HepG2 (cell line): ENCODE results near the gene ELAVL2. TPM values are rescaled to one million over a fixed set of nuclear protein-coding genes. Genes with fewer than 3 reads are reported as not detected.

Experiments used
- ATAC-seq: fragments of 200-7000 bp; cut with Tn5 transposase; 3 replicates; pipeline ENCODE4 v1.9.1; 2020; ENCODE audit warnings: mild to moderate bottlenecking, moderate library complexity
- BruUV-seq: library from RNA; stranded (reverse); fragments of 400-500 nt; replicated peaks from 2 replicates; lab custom pipeline; 2021; lab: Mats Ljungman, UMichigan
- CTCF ChIA-PET: fragments of 300-600 bp; formaldehyde crosslinking; extraction: SDS; loops from one replicate; lab custom pipeline; 2021; ENCODE audit warnings: low total read pairs, inconsistent platforms, low intra/inter-chr PET ratio; lab: Yijun Ruan, JAX
- POLR2A ChIA-PET: fragments of 350-600 bp; sonication (Branson Sonifier 250); formaldehyde crosslinking; loops from one replicate; lab custom pipeline; 2020; ENCODE audit warnings: antibody characterized with exemption, inconsistent platforms; lab: Yijun Ruan, JAX
- DNase-seq: peaks from one replicate; pipeline ENCODE4 v3.0.0-alpha.2; 2015; ENCODE audit warnings: low spot score
- FAIRE-seq: peaks from 3 replicates; lab custom pipeline; 2011; peaks lifted over from hg19 to GRCh38; lab: Jason Lieb, UNC
- H2AFZ ChIP-seq: one replicate; pipeline ENCODE4 v1.6.1; 2011; ENCODE audit warnings: low read length, inconsistent platforms
- H3K27ac ChIP-seq: fragments of 300-600 bp; 3 replicates; pipeline ENCODE4 v1.8.0; 2011; ENCODE audit warnings: mixed run types, mild to moderate bottlenecking, mixed read lengths, low read length, inconsistent platforms; ENCODE audit not compliant: insufficient read depth; ENCODE audit errors: extremely low read length
- H3K27me3 ChIP-seq, 2 experiments: fragments of 200-600 bp in 1 of 2; 2 replicates in 1 of 2; 3 replicates in 1 of 2; pipeline versions ENCODE4 v1.6.0 to v1.8.0; 2011; ENCODE audit warnings: low read length in 2 of 2, mild to moderate bottlenecking in 2 of 2, moderate library complexity in 2 of 2, inconsistent platforms in 1 of 2; ENCODE audit not compliant: insufficient read depth in 2 of 2, control insufficient read depth in 1 of 2
- H3K36me3 ChIP-seq, 2 experiments: fragments of 200-600 bp in 1 of 2; replicated peaks in 1 of 2; 2 replicates in 1 of 2; 3 replicates in 1 of 2; pipeline versions ENCODE4 v1.5.1 to v1.8.0; 2011; ENCODE audit warnings: low read length in 2 of 2, inconsistent platforms in 1 of 2; ENCODE audit not compliant: insufficient read depth in 2 of 2, control insufficient read depth in 1 of 2
- H3K4me1 ChIP-seq: 2 replicates; pipeline ENCODE4 v1.5.1; 2012; ENCODE audit warnings: low read length, inconsistent platforms; ENCODE audit not compliant: insufficient read depth
- H3K4me2 ChIP-seq: 2 replicates; pipeline ENCODE4 v1.6.0; 2011; ENCODE audit warnings: low read depth, low read length, inconsistent platforms
- H3K4me3 ChIP-seq, 3 experiments: fragments of 200-600 bp in 1 of 3; sonication (generic), shearing (Covaris generic) in 1 of 3; replicated peaks in 1 of 3; 2 replicates each; pipeline ENCODE4 v1.5.1; 2011 to 2016; ENCODE audit warnings: low read length in 3 of 3, inconsistent platforms in 2 of 3, low read depth in 2 of 3, mild to moderate bottlenecking in 2 of 3, control low read depth in 1 of 3, mixed read lengths in 1 of 3; ENCODE audit not compliant: insufficient read depth in 1 of 3
- H3K79me2 ChIP-seq: one replicate; pipeline ENCODE4 v1.6.1; 2011; ENCODE audit warnings: low read length, inconsistent platforms; ENCODE audit not compliant: insufficient read depth
- H3K9ac ChIP-seq: 2 replicates; pipeline ENCODE4 v1.6.0; 2011; ENCODE audit warnings: mild to moderate bottlenecking, low read depth, low read length, inconsistent platforms; ENCODE audit not compliant: insufficient read depth
- H3K9me3 ChIP-seq: 2 replicates; pipeline ENCODE4 v1.5.1; 2012; ENCODE audit warnings: mild to moderate bottlenecking, low read length
- H4K20me1 ChIP-seq: 2 replicates; pipeline ENCODE4 v1.6.0; 2011; ENCODE audit warnings: inconsistent platforms, mild to moderate bottlenecking, low read length, moderate library complexity; ENCODE audit not compliant: insufficient read depth
- IRF2 ChIP-seq: IDR thresholded peaks from 2 replicates; pipeline ENCODE4 v1.6.1; 2018; ENCODE audit warnings: missing genetic modification reagents, missing compliant biosample characterization
- KLF16 ChIP-seq, 2 experiments: sonication (generic) in 1 of 2; formaldehyde crosslinking in 1 of 2; IDR thresholded peaks; 2 replicates each; pipeline versions ENCODE4 v1.6.1 to v1.8.0; 2016 to 2023; ENCODE audit warnings: missing genetic modification reagents in 2 of 2, missing compliant biosample characterization in 1 of 2
- MIER3 ChIP-seq: IDR thresholded peaks from 2 replicates; pipeline ENCODE4 v1.6.1; 2016; ENCODE audit warnings: missing compliant biosample characterization, borderline replicate concordance
- PHB2 ChIP-seq: fragments of 450-650 bp; IDR thresholded peaks from 2 replicates; pipeline ENCODE4 v1.6.1; 2018; ENCODE audit not compliant: partially characterized antibody
- RBM22 ChIP-seq: fragments of 200-400 bp; formaldehyde crosslinking; optimal IDR thresholded peaks from 2 replicates; pipeline ENCODE3; 2017; ENCODE audit warnings: mild to moderate bottlenecking, low read length, moderate library complexity
- TBP ChIP-seq: sonication (generic); formaldehyde crosslinking; IDR thresholded peaks from 2 replicates; pipeline ENCODE4 v1.5.0; 2020; ENCODE audit warnings: missing genetic modification reagents
- ZNF292 ChIP-seq: sonication (generic); formaldehyde crosslinking; IDR thresholded peaks from 2 replicates; pipeline ENCODE4 v1.8.1; 2022; ENCODE audit warnings: mild to moderate bottlenecking, low read depth, missing genetic modification reagents, borderline replicate concordance
- ZNF34 ChIP-seq: sonication (generic); formaldehyde crosslinking; IDR thresholded peaks from 2 replicates; pipeline ENCODE4 v1.4.0; 2020; ENCODE audit warnings: mild to moderate bottlenecking, missing genetic modification reagents, borderline replicate concordance
- ZNF430 ChIP-seq: sonication (generic); formaldehyde crosslinking; IDR thresholded peaks from 2 replicates; pipeline ENCODE4 v1.9.0; 2021; ENCODE audit warnings: mild to moderate bottlenecking, missing genetic modification reagents
- ZNF484 ChIP-seq: sonication (generic); formaldehyde crosslinking; IDR thresholded peaks from 2 replicates; pipeline ENCODE4 v1.5.1; 2020; ENCODE audit warnings: mild to moderate bottlenecking, low read depth, missing genetic modification reagents, borderline replicate concordance
- ZNF567 ChIP-seq: sonication (generic); formaldehyde crosslinking; IDR thresholded peaks from 2 replicates; pipeline ENCODE4 v1.8.1; 2023; ENCODE audit warnings: mild to moderate bottlenecking, missing genetic modification reagents, borderline replicate concordance
- ZNF652 ChIP-seq: IDR thresholded peaks from 2 replicates; pipeline ENCODE4 v1.6.1; 2016; ENCODE audit warnings: low read depth, borderline replicate concordance
- WGBS: methylation state at CpG from one replicate; pipeline ENCODE4 v1.1.6; 2017; ENCODE audit warnings: low lambda C conversion rate; 5-methylcytosine and 5-hydroxymethylcytosine counted together
- in situ Hi-C: cut with HindIII; loops from 2 replicates; pipeline ENCODE4 v1.10.0; 2017; ENCODE audit warnings: low pct_unique_long_range_greater_than_20kb; ENCODE audit not compliant: extremely low pct_ligation_motif_present
- intact Hi-C: fragments of 100-400 bp; cut with micrococcal nuclease; formaldehyde crosslinking; loops from one replicate; pipeline ENCODE4 v1.10.0; 2022; ENCODE audit not compliant: unreplicated experiment
- polyA plus RNA-seq, 8 experiments: library from polyadenylated mRNA; depleted of rRNA in 3 of 8; stranded (reverse) in 7 of 8; unstranded in 1 of 8; fragments of >200 nt; fragmentation: Illumina TruSeq in 4 of 8; extraction: Trizol in 4 of 8; gene quantifications; 2 replicates each; pipeline versions ENCODE4 v1.2.1 to v1.2.3, GENCODE V29; 2011 to 2016; ENCODE audit warnings: low read depth in 4 of 8, missing spikeins in 1 of 8, mixed read lengths in 1 of 8; ENCODE audit not compliant: insufficient read depth in 1 of 8
- total RNA-seq, 5 experiments: library from RNA; depleted of rRNA; stranded (reverse); fragments of >200 nt; fragmentation: Illumina TruSeq; extraction: Trizol; gene quantifications; 2 replicates each; pipeline ENCODE4 v1.2.3, GENCODE V29; 2016; ENCODE audit warnings: low read depth in 1 of 5
- TF ChIP-seq, protein P1 (sequence below): sonication (generic); formaldehyde crosslinking; IDR thresholded peaks from 2 replicates; pipeline ENCODE4 v1.5.0; 2020; ENCODE audit warnings: missing genetic modification reagents
- TF ChIP-seq, protein P2 (sequence below): IDR thresholded peaks from 2 replicates; pipeline ENCODE4 v1.6.1; 2016; ENCODE audit warnings: low read depth

Gene ELAVL2
- total and polyA plus RNA-seq, 2 of the 13 experiments (the other 11 are each of a cell fraction or from before 2014, with no cell fraction given) = not detected

DNA sequence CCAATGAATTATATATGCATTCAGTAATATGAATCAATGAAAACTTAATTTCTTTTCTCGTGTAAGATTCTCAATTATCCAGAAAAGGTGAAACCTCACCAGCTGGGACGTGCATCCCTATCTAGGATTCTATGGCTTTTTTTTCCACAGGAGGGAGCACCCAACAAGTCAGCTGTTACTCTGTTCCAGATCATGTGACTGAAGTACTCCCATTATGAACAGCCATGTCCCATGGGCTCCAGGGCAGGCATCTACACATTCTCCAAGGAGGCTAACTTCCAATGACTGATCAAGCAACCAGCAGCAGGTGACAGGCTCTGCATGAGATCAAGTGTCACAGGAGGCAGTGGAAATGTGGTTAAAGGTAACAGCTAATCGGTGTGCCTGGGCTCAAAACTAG, 118.8 kb downstream of the ELAVL2 start (continued):
- TF ChIP-seq KLF16 (CRISPR knock-in tag; IDR thresholded peaks at IDR 0.05) (no peak), ZNF484 (CRISPR knock-in tag) (no peak), ZNF567 (no peak), ZNF430 (no peak)
- TF ChIP-seq, protein P1, sequence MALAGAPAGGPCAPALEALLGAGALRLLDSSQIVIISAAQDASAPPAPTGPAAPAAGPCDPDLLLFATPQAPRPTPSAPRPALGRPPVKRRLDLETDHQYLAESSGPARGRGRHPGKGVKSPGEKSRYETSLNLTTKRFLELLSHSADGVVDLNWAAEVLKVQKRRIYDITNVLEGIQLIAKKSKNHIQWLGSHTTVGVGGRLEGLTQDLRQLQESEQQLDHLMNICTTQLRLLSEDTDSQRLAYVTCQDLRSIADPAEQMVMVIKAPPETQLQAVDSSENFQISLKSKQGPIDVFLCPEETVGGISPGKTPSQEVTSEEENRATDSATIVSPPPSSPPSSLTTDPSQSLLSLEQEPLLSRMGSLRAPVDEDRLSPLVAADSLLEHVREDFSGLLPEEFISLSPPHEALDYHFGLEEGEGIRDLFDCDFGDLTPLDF (CRISPR knock-in tag) = no peak

DNA sequence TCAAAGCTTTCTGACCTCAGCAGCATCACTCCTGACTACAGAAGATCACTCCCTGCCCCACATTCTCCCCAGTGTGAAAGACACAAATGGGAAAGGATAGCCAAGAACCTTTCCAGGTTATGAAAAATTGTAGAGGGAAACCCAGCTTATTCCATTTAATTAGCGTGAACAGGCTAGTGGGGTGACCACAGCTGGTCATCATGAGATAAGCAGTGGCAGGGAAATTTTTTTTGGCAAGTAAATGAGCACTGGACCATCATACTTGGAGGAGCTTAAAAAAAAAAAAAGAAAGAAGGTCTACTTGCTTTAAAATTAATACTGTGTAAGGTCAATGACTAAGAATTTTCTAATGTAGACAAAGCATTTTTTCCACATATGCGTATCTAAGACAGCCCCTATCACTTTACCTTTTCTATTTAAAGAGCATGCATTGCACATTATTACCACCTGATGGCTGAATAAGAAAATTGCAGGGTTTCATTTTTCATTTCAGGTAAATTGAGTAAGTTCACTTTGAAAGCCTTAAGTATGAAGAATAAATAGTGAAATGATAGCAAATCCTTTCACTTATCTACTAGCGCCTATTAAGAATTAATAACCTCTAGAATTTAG, 123.6 kb downstream of the ELAVL2 start:
- Histone ChIP-seq H4K20me1 (no peaks in the 10 kb centered on the region), H3K4me2 (no peak overlapping the region), H3K4me3 (no peak overlapping the region), H3K36me3 (no peaks in the 10 kb centered on the region), H3K9ac (no peak overlapping the region), H3K79me2 (no peaks in the 10 kb centered on the region), H3K9me3 (no peaks in the 10 kb centered on the region), H3K27me3 (no peaks in the 10 kb centered on the region), H3K27ac (no peak overlapping the region), H2AFZ (no peak overlapping the region), H3K4me1 (no peaks in the 10 kb centered on the region)
- DNase-seq = no peak
- ATAC-seq = no peak
- ChIA-PET POLR2A (no interaction called here), CTCF (no interaction called here)
- TF ChIP-seq PHB2 (no peak), MIER3 (CRISPR knock-in tag) (no peak), ZNF292 (CRISPR knock-in tag) (no peak), RBM22 (no peak), TBP (CRISPR knock-in tag) (no peak), IRF2 (no peak), ZNF652 (CRISPR knock-in tag) (no peak), ZNF34 (CRISPR knock-in tag) (no peak)
- TF ChIP-seq, protein P2, sequence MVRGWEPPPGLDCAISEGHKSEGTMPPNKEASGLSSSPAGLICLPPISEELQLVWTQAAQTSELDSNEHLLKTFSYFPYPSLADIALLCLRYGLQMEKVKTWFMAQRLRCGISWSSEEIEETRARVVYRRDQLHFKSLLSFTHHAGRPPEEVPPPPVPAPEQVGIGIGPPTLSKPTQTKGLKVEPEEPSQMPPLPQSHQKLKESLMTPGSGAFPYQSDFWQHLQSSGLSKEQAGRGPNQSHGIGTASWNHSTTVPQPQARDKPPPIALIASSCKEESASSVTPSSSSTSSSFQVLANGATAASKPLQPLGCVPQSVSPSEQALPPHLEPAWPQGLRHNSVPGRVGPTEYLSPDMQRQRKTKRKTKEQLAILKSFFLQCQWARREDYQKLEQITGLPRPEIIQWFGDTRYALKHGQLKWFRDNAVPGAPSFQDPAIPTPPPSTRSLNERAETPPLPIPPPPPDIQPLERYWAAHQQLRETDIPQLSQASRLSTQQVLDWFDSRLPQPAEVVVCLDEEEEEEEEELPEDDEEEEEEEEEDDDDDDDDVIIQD (CRISPR knock-in tag) = no peak
- in situ Hi-C loops (no loop called here), intact Hi-C loops (no loop called here)
- WGBS = 14% methylated on average over 3 of the region's 3 CpGs
- no peak for FAIRE-seq
- BruUV-seq = no TSS peak
